IMR-90 (cell line): ENCODE data around the gene AMZ1.

Source experiments
- CEBPB ChIP-seq: IDR thresholded peaks from 2 replicates; pipeline ENCODE4 v1.6.1; 2012; ENCODE audit warnings: low read depth, low read length, improper control_type of control experiment
- ELK1 ChIP-seq: fragments of 150-350 bp; IDR thresholded peaks from 2 replicates; pipeline ENCODE4 v1.6.1; 2016; ENCODE audit warnings: low read depth, mild to moderate bottlenecking, low read length, moderate library complexity, borderline replicate concordance
- MAFK ChIP-seq: IDR thresholded peaks from 2 replicates; pipeline ENCODE4 v1.6.1; 2012; ENCODE audit warnings: low read depth, low read length, improper control_type of control experiment
- MAZ ChIP-seq: IDR thresholded peaks from 2 replicates; pipeline ENCODE4 v1.6.1; 2012; ENCODE audit warnings: low read depth, mild to moderate bottlenecking, low read length, improper control_type of control experiment, moderate library complexity, borderline replicate concordance
- MXI1 ChIP-seq: IDR thresholded peaks from 2 replicates; pipeline ENCODE4 v1.6.1; 2012; ENCODE audit warnings: low read depth, mild to moderate bottlenecking, low read length, moderate library complexity, borderline replicate concordance
- NFE2L2 ChIP-seq: fragments of 150-350 bp; IDR thresholded peaks from 2 replicates; pipeline ENCODE4 v1.6.1; 2016; ENCODE audit warnings: low read depth, mild to moderate bottlenecking, low read length
- POLR2A ChIP-seq: IDR thresholded peaks from 2 replicates; pipeline ENCODE4 v1.6.1; 2012; ENCODE audit warnings: mild to moderate bottlenecking, low read depth, low read length
- RAD21 ChIP-seq: IDR thresholded peaks from 2 replicates; pipeline ENCODE4 v1.6.1; 2012; ENCODE audit warnings: low read length, improper control_type of control experiment
- TF ChIP-seq, protein P1 (sequence below): conservative IDR thresholded peaks from 2 replicates; pipeline ENCODE4 v1.5.1; 2012; ENCODE audit warnings: mild to moderate bottlenecking, low read depth, low read length, improper control_type of control experiment

- TF ChIP-seq RAD21 (no peak), CEBPB (no peak), POLR2A (no peak), NFE2L2 (no peak), MAZ (no peak), MXI1 (no peak), MAFK (no peak), ELK1 (no peak)
- TF ChIP-seq, protein P1, sequence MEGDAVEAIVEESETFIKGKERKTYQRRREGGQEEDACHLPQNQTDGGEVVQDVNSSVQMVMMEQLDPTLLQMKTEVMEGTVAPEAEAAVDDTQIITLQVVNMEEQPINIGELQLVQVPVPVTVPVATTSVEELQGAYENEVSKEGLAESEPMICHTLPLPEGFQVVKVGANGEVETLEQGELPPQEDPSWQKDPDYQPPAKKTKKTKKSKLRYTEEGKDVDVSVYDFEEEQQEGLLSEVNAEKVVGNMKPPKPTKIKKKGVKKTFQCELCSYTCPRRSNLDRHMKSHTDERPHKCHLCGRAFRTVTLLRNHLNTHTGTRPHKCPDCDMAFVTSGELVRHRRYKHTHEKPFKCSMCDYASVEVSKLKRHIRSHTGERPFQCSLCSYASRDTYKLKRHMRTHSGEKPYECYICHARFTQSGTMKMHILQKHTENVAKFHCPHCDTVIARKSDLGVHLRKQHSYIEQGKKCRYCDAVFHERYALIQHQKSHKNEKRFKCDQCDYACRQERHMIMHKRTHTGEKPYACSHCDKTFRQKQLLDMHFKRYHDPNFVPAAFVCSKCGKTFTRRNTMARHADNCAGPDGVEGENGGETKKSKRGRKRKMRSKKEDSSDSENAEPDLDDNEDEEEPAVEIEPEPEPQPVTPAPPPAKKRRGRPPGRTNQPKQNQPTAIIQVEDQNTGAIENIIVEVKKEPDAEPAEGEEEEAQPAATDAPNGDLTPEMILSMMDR: no peak
These were observed 40.3 kb upstream of the AMZ1 start for GRCh38 chr7:2647594-2648172.
